ENCODE results near the gene FGA. TPM values are rescaled to one million over a fixed set of nuclear protein-coding genes. Genes with fewer than 3 reads are reported as not detected.

The FGA gene
- total and polyA plus RNA-seq, 9 donors, result 0.25 to 8.4 (median 2.4) TPM; not detected in 4

DNA sequence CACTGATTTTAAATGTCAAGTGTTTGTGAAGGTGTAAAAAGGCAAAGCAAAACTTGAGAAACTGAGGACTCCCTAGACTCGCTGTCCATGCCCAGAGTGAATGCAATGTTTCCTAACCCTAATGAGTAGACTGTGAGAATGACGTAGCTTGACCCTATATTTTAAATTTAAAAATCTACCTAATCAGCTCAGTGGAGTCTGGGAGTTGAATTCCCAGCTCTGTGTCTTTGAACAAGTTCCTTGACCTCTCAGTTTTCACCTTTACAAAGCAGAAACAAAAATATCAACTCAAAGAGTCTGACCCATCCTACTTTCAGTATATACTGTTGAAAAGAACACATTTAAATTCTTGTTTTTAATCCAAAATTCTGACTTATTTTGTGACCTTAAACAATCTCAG is 2.3 kb downstream of the FGA start:
- WGBS, 3 donors, result 63 to 80% (median 79%) methylated on average over 2 of the region's 2 CpGs
- no peak for DNase-seq
- intact Hi-C loops (cut with DNase I), result no loop called here
- TF ChIP-seq, protein P1, sequence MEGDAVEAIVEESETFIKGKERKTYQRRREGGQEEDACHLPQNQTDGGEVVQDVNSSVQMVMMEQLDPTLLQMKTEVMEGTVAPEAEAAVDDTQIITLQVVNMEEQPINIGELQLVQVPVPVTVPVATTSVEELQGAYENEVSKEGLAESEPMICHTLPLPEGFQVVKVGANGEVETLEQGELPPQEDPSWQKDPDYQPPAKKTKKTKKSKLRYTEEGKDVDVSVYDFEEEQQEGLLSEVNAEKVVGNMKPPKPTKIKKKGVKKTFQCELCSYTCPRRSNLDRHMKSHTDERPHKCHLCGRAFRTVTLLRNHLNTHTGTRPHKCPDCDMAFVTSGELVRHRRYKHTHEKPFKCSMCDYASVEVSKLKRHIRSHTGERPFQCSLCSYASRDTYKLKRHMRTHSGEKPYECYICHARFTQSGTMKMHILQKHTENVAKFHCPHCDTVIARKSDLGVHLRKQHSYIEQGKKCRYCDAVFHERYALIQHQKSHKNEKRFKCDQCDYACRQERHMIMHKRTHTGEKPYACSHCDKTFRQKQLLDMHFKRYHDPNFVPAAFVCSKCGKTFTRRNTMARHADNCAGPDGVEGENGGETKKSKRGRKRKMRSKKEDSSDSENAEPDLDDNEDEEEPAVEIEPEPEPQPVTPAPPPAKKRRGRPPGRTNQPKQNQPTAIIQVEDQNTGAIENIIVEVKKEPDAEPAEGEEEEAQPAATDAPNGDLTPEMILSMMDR (IDR thresholded peaks at IDR 0.05), result no peak
- TF ChIP-seq EP300 (IDR thresholded peaks at IDR 0.05) (no peak), POLR2A (IDR thresholded peaks at IDR 0.05) (no peak)
- no peaks in the 10 kb centered on the region for H3K9me3 ChIP-seq
- H3K27ac ChIP-seq, result no peak overlapping the region
- no peaks in the 10 kb centered on the region for H3K27me3 ChIP-seq
- no peak overlapping the region for H3K4me3 ChIP-seq
- H3K36me3 ChIP-seq, result no peaks in the 10 kb centered on the region
- H3K4me1 ChIP-seq (ENCODE audit: insufficient read depth), result no peaks in the 10 kb centered on the region

DNA sequence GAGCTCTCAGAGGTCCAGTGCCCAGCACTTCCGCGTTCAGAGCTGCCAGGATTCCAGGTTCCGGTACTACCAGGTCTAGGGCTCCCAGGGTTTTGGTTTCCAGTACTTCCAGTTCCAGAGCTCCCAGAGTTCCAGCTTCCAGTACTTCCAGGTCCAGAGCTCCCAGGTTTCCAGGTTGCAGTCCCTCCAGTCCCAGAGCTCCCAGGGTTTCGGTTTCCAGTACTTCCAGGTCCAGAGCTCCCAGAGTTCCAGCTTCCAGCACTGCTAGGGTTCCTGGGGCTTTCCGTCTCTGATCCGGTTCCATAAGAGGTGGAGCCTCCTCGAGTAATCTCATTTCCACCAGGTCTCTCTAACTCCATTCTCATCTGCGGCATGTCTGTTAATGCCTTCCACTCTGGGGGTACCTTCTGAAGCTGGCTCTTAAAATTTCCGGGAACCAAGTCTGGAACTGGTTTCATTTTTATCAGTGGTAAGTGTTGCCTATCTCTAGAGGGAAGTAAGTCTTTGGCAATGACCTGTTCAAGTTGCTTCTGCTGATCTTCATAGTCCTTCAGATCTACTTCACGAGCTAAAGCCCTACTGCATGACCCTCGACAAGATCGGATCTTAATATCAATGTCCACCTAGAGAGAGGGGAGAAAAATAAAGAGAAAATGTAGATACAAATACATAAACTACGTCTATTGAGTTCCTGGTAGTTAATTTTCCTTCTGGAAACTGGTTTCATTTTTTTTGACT is 4.1 kb downstream of the FGA start:
- DNase-seq, result no peak
- H3K4me3 ChIP-seq, result no peak overlapping the region
- H3K36me3 ChIP-seq, result no peaks in the 10 kb centered on the region
- H3K4me1 ChIP-seq (ENCODE audit: insufficient read depth), result no peaks in the 10 kb centered on the region
- H3K27ac ChIP-seq, result no peak overlapping the region
- intact Hi-C loops (cut with DNase I), result no loop called here
- 86 to 88% (median 87%) methylated on average over 13 of the region's 13 CpGs for WGBS, 3 donors
- TF ChIP-seq, protein P1 (IDR thresholded peaks at IDR 0.05), result no peak
- TF ChIP-seq POLR2A (IDR thresholded peaks at IDR 0.05) (no peak), EP300 (IDR thresholded peaks at IDR 0.05) (no peak)
- no peaks in the 10 kb centered on the region for H3K27me3 ChIP-seq
- no peaks in the 10 kb centered on the region for H3K9me3 ChIP-seq

DNA sequence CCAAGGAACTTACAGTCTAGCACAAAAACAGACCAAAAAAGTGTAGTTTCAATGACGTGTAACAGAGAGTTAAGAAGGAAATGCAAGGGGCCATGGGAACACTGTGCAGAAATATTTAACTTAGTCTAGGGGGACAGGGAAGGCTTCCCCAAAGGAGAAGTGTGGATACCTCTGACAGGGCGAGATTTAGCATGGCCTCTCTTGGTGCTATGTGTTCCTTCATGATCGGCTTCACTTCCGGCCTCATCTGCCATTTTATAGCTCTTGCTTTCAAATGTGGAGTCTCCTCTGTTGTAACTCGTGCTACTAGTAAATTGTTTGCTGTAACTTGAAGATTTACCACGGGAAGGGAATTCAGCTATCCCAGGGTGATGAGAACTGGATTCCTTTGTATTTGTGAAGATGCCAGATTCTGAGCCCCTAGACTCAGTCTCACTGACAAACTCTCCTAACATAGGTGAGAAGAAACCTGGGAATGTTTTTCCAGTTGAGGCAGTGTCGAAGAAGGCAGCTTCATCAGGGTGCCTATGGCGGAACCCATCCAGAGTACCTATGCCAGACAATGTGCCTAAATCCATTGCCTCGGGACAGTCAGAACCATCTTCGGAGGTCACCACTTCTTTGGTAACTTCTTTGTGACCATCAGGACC is 5.0 kb downstream of the FGA start:
- Histone ChIP-seq H3K27ac (no peak overlapping the region), H3K36me3 (no peaks in the 10 kb centered on the region), H3K27me3 (no peaks in the 10 kb centered on the region), H3K4me3 (no peak overlapping the region), H3K9me3 (no peaks in the 10 kb centered on the region), H3K4me1 (ENCODE audit: insufficient read depth) (no peaks in the 10 kb centered on the region)
- intact Hi-C loops (cut with DNase I), result no loop called here
- no peak for DNase-seq
- TF ChIP-seq, protein P1 (IDR thresholded peaks at IDR 0.05), result no peak
- TF ChIP-seq POLR2A (IDR thresholded peaks at IDR 0.05) (no peak), EP300 (IDR thresholded peaks at IDR 0.05) (no peak)
- WGBS, 3 donors, result 86 to 90% (median 86%) methylated on average over 10 of the region's 10 CpGs

DNA sequence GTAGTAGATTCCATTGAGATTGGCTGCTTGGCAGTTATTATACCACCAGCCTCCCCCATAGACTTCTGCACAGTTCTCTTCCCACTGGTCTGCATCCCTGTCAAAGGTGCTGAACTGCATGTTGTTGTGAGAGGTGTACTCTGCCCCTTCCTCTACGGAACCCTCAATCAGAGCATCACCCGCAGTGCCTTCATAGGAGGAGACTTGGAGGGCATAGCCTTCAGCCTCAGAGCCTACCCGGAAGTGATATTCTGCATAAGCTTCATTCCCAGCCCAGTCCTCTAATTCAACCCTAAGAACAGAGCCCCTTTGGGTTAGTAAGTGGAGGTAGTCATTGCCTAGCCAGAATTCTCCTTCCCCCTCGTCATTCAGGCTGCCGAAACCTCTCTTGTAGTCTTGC is 6.3 kb downstream of the FGA start:
- WGBS, 3 donors, result 84 to 90% (median 87%) methylated on average over 5 of the region's 5 CpGs
- intact Hi-C loops (cut with DNase I), result no loop called here
- no peaks in the 10 kb centered on the region for H3K36me3 ChIP-seq

More for the DNA sequence above, 6.3 kb downstream of the FGA start:
- TF ChIP-seq, protein P1 (IDR thresholded peaks at IDR 0.05), result no peak
- TF ChIP-seq EP300 (IDR thresholded peaks at IDR 0.05), result no peak
- no peaks in the 10 kb centered on the region for H3K4me1 ChIP-seq (ENCODE audit: insufficient read depth)
- DNase-seq, result no peak
- H3K4me3 ChIP-seq, result no peak overlapping the region
- H3K27me3 ChIP-seq, result no peaks in the 10 kb centered on the region
- no peaks in the 10 kb centered on the region for H3K9me3 ChIP-seq
- no peak overlapping the region for H3K27ac ChIP-seq

Measured in ovary (tissue), 9 donors.